ENCODE results near the gene MIER2. TPM values are rescaled to one million over a fixed set of nuclear protein-coding genes. Genes with fewer than 3 reads are reported as not detected.

MIER2 gene
- total and polyA plus RNA-seq, 10 of the 15 experiments (the other 5 are each of a cell fraction or from before 2014, with no cell fraction given): 0.48 to 23.6 (median 12.1) TPM

DNA sequence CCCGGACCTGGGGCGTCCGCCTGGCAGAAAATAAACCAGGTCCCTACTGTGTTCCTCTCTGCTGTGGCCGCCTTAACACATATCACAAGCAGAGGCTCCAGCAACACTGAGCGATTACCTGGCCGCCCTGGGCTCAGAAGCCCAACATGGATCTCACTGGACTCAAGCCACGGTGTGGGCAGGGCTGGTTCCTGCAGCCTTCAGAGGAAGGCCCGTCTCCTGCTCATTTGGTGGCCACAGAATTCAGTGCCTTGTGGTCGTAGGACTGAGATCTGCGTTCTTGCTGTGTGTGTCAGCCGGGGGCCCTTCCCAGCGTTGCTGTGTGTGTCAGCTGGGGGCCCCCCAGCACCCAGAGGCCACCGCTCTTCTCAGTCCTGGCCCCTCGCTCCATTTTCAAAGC lies 34.1 kb upstream of the MIER2 start (continued):
- TF ChIP-seq, protein P1, sequence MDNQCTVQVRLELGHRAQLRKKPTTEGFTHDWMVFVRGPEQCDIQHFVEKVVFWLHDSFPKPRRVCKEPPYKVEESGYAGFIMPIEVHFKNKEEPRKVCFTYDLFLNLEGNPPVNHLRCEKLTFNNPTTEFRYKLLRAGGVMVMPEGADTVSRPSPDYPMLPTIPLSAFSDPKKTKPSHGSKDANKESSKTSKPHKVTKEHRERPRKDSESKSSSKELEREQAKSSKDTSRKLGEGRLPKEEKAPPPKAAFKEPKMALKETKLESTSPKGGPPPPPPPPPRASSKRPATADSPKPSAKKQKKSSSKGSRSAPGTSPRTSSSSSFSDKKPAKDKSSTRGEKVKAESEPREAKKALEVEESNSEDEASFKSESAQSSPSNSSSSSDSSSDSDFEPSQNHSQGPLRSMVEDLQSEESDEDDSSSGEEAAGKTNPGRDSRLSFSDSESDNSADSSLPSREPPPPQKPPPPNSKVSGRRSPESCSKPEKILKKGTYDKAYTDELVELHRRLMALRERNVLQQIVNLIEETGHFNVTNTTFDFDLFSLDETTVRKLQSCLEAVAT (IDR thresholded peaks at IDR 0.05): no peak
- TF ChIP-seq NR2C2 (IDR thresholded peaks at IDR 0.05; ENCODE audit: borderline replicate concordance, control insufficient read depth, insufficient read length, low read depth) (no peak), NFIC (IDR thresholded peaks at IDR 0.05; ENCODE audit: low read depth, low read length) (no peak), DPF2 (IDR thresholded peaks at IDR 0.05) (no peak)

DNA sequence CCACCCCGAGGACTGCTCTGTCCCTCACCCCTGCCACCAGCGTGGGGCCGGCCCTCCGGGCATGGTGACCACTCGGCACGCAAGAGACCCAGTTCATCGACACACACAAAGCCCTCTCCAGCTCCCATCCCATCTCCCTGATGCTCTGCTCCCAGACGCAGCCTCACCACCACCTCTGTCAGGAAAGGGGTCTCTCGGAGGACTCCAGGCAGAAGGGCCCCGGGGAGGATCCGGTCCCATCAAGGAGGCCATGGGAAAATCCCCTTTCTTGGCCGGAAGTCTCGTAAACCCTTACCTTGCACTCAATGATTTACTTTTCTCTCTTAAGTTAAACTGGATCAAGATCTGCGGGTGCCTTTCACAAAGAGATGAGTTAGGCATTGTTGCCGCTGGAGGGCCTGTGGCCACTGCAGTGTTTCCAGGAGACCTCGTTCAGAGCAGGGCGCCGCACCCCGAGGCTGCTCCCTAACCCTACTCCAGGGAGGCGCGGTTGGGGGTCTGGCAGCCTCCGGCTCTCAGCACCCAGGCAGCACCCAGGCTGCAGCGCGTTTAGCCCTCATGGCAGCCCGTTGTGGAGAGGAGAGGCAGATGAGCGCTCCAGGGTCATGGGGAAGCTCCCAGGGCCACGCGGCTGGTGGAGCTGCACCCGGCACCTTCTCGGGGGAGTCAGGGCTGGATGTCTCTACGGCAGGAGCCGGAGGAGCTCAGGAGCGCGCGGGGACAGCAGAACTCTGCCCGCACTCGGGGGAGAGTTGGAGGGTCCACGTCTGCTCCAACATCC lies 33.4 kb upstream of the MIER2 start:
- H3K4me2 ChIP-seq (ENCODE audit: control insufficient read depth, insufficient read depth): no peak overlapping the region
- H3K36me3 ChIP-seq (ENCODE audit: control insufficient read depth in 2 of 2, insufficient read depth in 2 of 2, low read length in 1 of 2): no peaks in the 10 kb centered on the region
- ChIA-PET RAD21 (ENCODE audit: unreplicated experiment) (no interaction called here), POLR2A (no interaction called here), CTCF (no interaction called here), SMC1A (ENCODE audit: uncharacterized antibody, unreplicated experiment) (no interaction called here)
- no peak overlapping the region for H2AFZ ChIP-seq (ENCODE audit: control insufficient read depth, low read depth, low read length)
- no peaks in the 10 kb centered on the region for H4K20me1 ChIP-seq (ENCODE audit: control insufficient read depth, insufficient read depth)
- ATAC-seq: no peak
- no TSS peak for BruUV-seq (replicated peaks)
- H3K27me3 ChIP-seq (replicated peaks in 1 of 2; ENCODE audit: control insufficient read depth in 2 of 2, insufficient read depth in 2 of 2, low read length in 1 of 2): no peaks in the 10 kb centered on the region
- no peak overlapping the region for H3K27ac ChIP-seq (ENCODE audit: control insufficient read depth, insufficient read depth)
- H3K9ac ChIP-seq (ENCODE audit: control insufficient read depth, insufficient read depth, low read length): no peak overlapping the region
- TF ChIP-seq GATAD2B (conservative IDR thresholded peaks at IDR 0.05; ENCODE audit: low read depth): no peak
- no peak for TF ChIP-seq EGR1 (IDR thresholded peaks at IDR 0.05; ENCODE audit: borderline replicate concordance in 1 of 2, low read depth in 2 of 2, low read length in 2 of 2)
- TF ChIP-seq ZNF622 (IDR thresholded peaks at IDR 0.05): no peak
- TF ChIP-seq NFXL1 (IDR thresholded peaks at IDR 0.05; ENCODE audit: borderline replicate concordance): no peak
- no peak for TF ChIP-seq CEBPB (IDR thresholded peaks at IDR 0.05; ENCODE audit: borderline replicate concordance in 1 of 2, low read depth in 2 of 2, low read length in 2 of 2)
- TF ChIP-seq, protein P2, sequence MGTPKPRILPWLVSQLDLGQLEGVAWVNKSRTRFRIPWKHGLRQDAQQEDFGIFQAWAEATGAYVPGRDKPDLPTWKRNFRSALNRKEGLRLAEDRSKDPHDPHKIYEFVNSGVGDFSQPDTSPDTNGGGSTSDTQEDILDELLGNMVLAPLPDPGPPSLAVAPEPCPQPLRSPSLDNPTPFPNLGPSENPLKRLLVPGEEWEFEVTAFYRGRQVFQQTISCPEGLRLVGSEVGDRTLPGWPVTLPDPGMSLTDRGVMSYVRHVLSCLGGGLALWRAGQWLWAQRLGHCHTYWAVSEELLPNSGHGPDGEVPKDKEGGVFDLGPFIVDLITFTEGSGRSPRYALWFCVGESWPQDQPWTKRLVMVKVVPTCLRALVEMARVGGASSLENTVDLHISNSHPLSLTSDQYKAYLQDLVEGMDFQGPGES (IDR thresholded peaks at IDR 0.05): no peak
- TF ChIP-seq, protein P3, sequence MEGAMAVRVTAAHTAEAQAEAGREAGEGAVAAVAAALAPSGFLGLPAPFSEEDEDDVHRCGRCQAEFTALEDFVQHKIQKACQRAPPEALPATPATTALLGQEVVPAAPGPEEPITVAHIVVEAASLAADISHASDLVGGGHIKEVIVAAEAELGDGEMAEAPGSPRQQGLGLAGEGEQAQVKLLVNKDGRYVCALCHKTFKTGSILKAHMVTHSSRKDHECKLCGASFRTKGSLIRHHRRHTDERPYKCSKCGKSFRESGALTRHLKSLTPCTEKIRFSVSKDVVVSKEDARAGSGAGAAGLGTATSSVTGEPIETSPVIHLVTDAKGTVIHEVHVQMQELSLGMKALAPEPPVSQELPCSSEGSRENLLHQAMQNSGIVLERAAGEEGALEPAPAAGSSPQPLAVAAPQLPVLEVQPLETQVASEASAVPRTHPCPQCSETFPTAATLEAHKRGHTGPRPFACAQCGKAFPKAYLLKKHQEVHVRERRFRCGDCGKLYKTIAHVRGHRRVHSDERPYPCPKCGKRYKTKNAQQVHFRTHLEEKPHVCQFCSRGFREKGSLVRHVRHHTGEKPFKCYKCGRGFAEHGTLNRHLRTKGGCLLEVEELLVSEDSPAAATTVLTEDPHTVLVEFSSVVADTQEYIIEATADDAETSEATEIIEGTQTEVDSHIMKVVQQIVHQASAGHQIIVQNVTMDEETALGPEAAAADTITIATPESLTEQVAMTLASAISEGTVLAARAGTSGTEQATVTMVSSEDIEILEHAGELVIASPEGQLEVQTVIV (IDR thresholded peaks at IDR 0.05; ENCODE audit: borderline replicate concordance, partially characterized antibody): no peak
- no peak for TF ChIP-seq NR2C2 (IDR thresholded peaks at IDR 0.05; ENCODE audit: borderline replicate concordance, control insufficient read depth, insufficient read length, low read depth)
- no peak for TF ChIP-seq FOXM1 (IDR thresholded peaks at IDR 0.05; ENCODE audit: low read depth, low read length)
- no peak for TF ChIP-seq SMAD5 (IDR thresholded peaks at IDR 0.05; ENCODE audit: low read depth)
- TF ChIP-seq ZNF384 (IDR thresholded peaks at IDR 0.05; ENCODE audit: borderline replicate concordance, low read depth, low read length): no peak
- no peak for TF ChIP-seq ZNF24 (IDR thresholded peaks at IDR 0.05)
- in situ Hi-C loops (cut with MboI) (no loop called here), intact Hi-C loops (cut with micrococcal nuclease; ENCODE audit: unreplicated experiment) (no loop called here)
- peaks cover 3% of the 10 kb centered on the region for H3K4me1 ChIP-seq (ENCODE audit: control insufficient read depth, insufficient read depth, low read length)
- no peak for FAIRE-seq
- no peak for DNase-seq (ENCODE audit: low read depth, low spot score)
- WGBS (ENCODE audit: insufficient coverage, insufficient replicate concordance, low lambda C conversion rate, missing lambda C conversion rate): 68% methylated on average over 33 of the region's 38 CpGs
- no peaks in the 10 kb centered on the region for H3K79me2 ChIP-seq (ENCODE audit: control insufficient read depth, insufficient read depth, low read length)
- no peak overlapping the region for H3K4me3 ChIP-seq
- no peaks in the 10 kb centered on the region; the same call in 2 of the 3 replicates for H3K9me3 ChIP-seq (replicated peaks; ENCODE audit: control insufficient read depth, insufficient read depth, low read length)

Data from GM12878 (cell line).